Measurements from ENCODE around the gene PEDS1. TPM values are rescaled to one million over a fixed set of nuclear protein-coding genes. Genes with fewer than 3 reads are reported as not detected.

PEDS1 gene
- total RNA-seq, 1 experiment from 2014 or later, result 53.8 TPM

- Histone ChIP-seq H4K20me1 (ENCODE audit: low read length) (no peaks in the 10 kb centered on the region), H3K79me2 (ENCODE audit: low read length) (no peaks in the 10 kb centered on the region), H2AFZ (ENCODE audit: low read length) (no peak overlapping the region), H3K9me3 (ENCODE audit: low read length) (no peaks in the 10 kb centered on the region), H3K36me3 (ENCODE audit: low read depth, low read length) (no peaks in the 10 kb centered on the region), H3K27ac (ENCODE audit: low read length) (no peak overlapping the region), H3K9ac (ENCODE audit: low read length) (no peak overlapping the region), H3K4me2 (ENCODE audit: low read length) (no peak overlapping the region), H3K4me1 (ENCODE audit: insufficient read depth, low read length) (no peaks in the 10 kb centered on the region), H3F3A (ENCODE audit: low read length, unreplicated experiment) (no peaks in the 10 kb centered on the region), H3K9me2 (replicated peaks; ENCODE audit: low read length) (no peaks in the 10 kb centered on the region), H3K4me3 (ENCODE audit: low read length) (no peak overlapping the region), H3K27me3 (ENCODE audit: low read length) (no peaks in the 10 kb centered on the region)
- ATAC-seq (no peak), DNase-seq (no peak)
- CTCF ChIA-PET, result no interaction called here
- TF ChIP-seq EZH2phosphoT487 (IDR thresholded peaks at IDR 0.05; ENCODE audit: borderline replicate concordance, low read length), result no peak
- TF ChIP-seq EZH2 (IDR thresholded peaks at IDR 0.05; ENCODE audit: low read length, unreplicated experiment), result no peak
- TF ChIP-seq, protein P1, sequence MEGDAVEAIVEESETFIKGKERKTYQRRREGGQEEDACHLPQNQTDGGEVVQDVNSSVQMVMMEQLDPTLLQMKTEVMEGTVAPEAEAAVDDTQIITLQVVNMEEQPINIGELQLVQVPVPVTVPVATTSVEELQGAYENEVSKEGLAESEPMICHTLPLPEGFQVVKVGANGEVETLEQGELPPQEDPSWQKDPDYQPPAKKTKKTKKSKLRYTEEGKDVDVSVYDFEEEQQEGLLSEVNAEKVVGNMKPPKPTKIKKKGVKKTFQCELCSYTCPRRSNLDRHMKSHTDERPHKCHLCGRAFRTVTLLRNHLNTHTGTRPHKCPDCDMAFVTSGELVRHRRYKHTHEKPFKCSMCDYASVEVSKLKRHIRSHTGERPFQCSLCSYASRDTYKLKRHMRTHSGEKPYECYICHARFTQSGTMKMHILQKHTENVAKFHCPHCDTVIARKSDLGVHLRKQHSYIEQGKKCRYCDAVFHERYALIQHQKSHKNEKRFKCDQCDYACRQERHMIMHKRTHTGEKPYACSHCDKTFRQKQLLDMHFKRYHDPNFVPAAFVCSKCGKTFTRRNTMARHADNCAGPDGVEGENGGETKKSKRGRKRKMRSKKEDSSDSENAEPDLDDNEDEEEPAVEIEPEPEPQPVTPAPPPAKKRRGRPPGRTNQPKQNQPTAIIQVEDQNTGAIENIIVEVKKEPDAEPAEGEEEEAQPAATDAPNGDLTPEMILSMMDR (conservative IDR thresholded peaks at IDR 0.05; ENCODE audit: low read depth, low read length), result no peak
- intact Hi-C loops (cut with micrococcal nuclease), result no loop called here
- POLR2A ChIA-PET (ENCODE audit: unreplicated experiment), result no interaction called here
- BruUV-seq (replicated peaks), result no TSS peak
Observed at GRCh38 chr20:50174456-50174855, 20.9 kb upstream of the PEDS1 start.

DNA sequence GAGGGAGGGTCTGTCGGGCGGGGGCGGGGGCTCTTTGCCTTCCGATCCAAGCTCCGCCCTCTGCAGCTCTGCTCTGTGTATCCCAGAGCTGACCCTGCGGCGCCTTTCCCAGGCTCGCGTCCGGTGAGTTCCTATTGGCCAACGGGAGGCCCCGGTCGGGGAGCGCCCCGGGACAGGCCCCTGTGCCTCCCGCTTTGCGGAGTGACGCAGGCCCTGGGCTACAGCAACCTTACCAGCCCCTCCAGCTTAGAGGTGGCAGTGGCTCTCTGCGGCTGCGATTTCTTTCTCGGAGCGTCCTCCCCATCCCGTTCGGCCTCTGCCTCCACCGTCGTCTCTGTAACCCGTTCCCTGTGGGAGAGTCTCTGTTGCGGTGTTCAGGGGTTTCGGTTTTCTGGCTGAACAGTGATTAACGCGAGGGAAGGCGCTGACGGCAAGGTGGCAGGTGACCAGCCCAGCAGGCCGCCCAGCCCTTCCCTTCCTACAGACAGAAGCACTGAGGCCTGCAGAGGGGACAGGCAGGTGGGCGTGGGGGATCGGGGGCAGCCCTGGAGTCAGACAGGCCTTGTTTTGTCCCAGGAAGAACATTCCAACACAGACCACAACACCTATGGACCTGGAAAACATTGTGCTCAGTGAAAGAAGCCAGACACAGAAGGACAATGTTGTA is 19.0 kb upstream of the PEDS1 start:
- Histone ChIP-seq H3K79me2 (ENCODE audit: low read length) (no peaks in the 10 kb centered on the region), H3K9me3 (ENCODE audit: low read length) (no peaks in the 10 kb centered on the region), H2AFZ (ENCODE audit: low read length) (no peak overlapping the region), H3F3A (ENCODE audit: low read length, unreplicated experiment) (no peaks in the 10 kb centered on the region), H3K9me2 (replicated peaks; ENCODE audit: low read length) (no peaks in the 10 kb centered on the region), H3K4me3 (ENCODE audit: low read length) (no peak overlapping the region), H3K27me3 (ENCODE audit: low read length) (no peaks in the 10 kb centered on the region), H3K4me1 (ENCODE audit: insufficient read depth, low read length) (peaks cover 4% of the 10 kb centered on the region; the same call in 1 of the 2 replicates), H4K20me1 (ENCODE audit: low read length) (no peaks in the 10 kb centered on the region), H3K27ac (ENCODE audit: low read length) (no peak overlapping the region), H3K4me2 (ENCODE audit: low read length) (no peak overlapping the region), H3K9ac (ENCODE audit: low read length) (no peak overlapping the region), H3K36me3 (ENCODE audit: low read depth, low read length) (no peaks in the 10 kb centered on the region)
- intact Hi-C loops (cut with micrococcal nuclease), result no loop called here
- ChIA-PET POLR2A (ENCODE audit: unreplicated experiment) (no interaction called here), CTCF (interaction anchor here (2.1 kb wide), 1 partner anchor 51 kb away, joined by 7 read pairs; no protein-coding TSS in a partner anchor)
- BruUV-seq (replicated peaks), result no TSS peak
- ATAC-seq (no peak), DNase-seq (no peak)
- TF ChIP-seq EZH2 (IDR thresholded peaks at IDR 0.05; ENCODE audit: low read length, unreplicated experiment) (no peak), EZH2phosphoT487 (IDR thresholded peaks at IDR 0.05; ENCODE audit: borderline replicate concordance, low read length) (no peak)
- TF ChIP-seq, protein P1 (conservative IDR thresholded peaks at IDR 0.05; ENCODE audit: low read depth, low read length), result no peak

DNA sequence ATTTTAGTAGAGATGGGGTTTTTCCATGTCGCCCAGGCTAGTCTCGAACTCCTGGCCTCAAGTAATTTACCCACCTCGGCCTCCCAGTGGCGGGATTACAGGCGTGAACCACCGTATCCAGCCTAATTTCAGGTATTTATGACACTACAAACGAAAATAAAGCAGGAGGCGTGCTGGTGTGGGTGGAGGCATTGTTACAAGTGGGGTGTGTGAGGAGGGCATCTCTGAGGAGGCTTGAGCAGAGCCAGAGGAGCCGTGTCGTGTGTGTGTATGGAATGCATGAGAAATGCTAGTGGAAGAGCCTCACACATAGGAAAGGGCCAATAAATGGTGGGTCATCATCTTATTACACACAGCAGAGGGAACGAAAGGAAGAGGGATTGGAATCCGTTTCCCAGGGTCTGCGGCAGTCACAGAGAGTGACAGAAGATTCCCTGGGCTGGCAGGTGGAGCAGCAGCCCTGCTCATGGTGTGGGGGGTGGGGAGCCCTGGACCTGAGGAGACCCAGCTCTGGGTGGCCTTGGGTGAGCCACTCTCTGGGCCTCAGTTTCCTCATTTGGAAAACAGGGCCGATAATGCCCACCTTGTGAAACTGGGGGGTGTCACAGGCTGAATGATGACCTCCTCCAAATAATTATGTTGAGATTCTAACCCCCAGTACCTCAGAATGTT is 17.2 kb upstream of the PEDS1 start:
- Histone ChIP-seq H3K4me3 (ENCODE audit: low read length) (no peak overlapping the region), H2AFZ (ENCODE audit: low read length) (no peak overlapping the region), H3K36me3 (ENCODE audit: low read depth, low read length) (no peaks in the 10 kb centered on the region), H3K4me1 (ENCODE audit: insufficient read depth, low read length) (peaks cover 13% of the 10 kb centered on the region), H3F3A (ENCODE audit: low read length, unreplicated experiment) (no peaks in the 10 kb centered on the region), H4K20me1 (ENCODE audit: low read length) (no peaks in the 10 kb centered on the region), H3K27me3 (ENCODE audit: low read length) (no peaks in the 10 kb centered on the region), H3K4me2 (ENCODE audit: low read length) (no peak overlapping the region), H3K9ac (ENCODE audit: low read length) (no peak overlapping the region), H3K79me2 (ENCODE audit: low read length) (no peaks in the 10 kb centered on the region), H3K27ac (ENCODE audit: low read length) (no peak overlapping the region), H3K9me2 (replicated peaks; ENCODE audit: low read length) (no peaks in the 10 kb centered on the region), H3K9me3 (ENCODE audit: low read length) (no peaks in the 10 kb centered on the region)
- DNase-seq (no peak), ATAC-seq (no peak)
- no peak for TF ChIP-seq EZH2phosphoT487 (IDR thresholded peaks at IDR 0.05; ENCODE audit: borderline replicate concordance, low read length)
- TF ChIP-seq, protein P1 (conservative IDR thresholded peaks at IDR 0.05; ENCODE audit: low read depth, low read length), result no peak
- no peak for TF ChIP-seq EZH2 (IDR thresholded peaks at IDR 0.05; ENCODE audit: low read length, unreplicated experiment)
- intact Hi-C loops (cut with micrococcal nuclease), result no loop called here
- ChIA-PET CTCF (interaction anchor here (0.6 to 2.1 kb wide), 2 partner anchors 21 to 50 kb away, joined by 5 to 7 read pairs; no protein-coding TSS in a partner anchor), POLR2A (ENCODE audit: unreplicated experiment) (no interaction called here)
- BruUV-seq (replicated peaks), result no TSS peak
